Measurements from ENCODE around the gene TUSC2. TPM values are rescaled to one million over a fixed set of nuclear protein-coding genes. Genes with fewer than 3 reads are reported as not detected.

The TUSC2 gene
- total RNA-seq, 6 experiments from 2014 or later: 9.7 to 36.9 (median 12.5) TPM

- intact Hi-C loops (cut with DNase I): no loop called here
- Histone ChIP-seq H3K27me3 (no peaks in the 10 kb centered on the region), H3K9me3 (no peaks in the 10 kb centered on the region), H3K36me3 (peaks cover 0 to 28% (median 5%) of the 10 kb centered on the region in 4 donors), H3K27ac (peak overlapping the region in 1 of 3 donors; percentile 51), H3K4me3 (no peak overlapping the region), H3K4me1 (peaks cover 0 to 55% (median 31%) of the 10 kb centered on the region in 4 donors)
- WGBS (ENCODE audit: insufficient coverage, low coverage, low lambda C conversion rate, missing lambda C conversion rate): 100% methylated on average over 1 of the region's 12 CpGs
- ATAC-seq: no peak
- TF ChIP-seq, protein P1, sequence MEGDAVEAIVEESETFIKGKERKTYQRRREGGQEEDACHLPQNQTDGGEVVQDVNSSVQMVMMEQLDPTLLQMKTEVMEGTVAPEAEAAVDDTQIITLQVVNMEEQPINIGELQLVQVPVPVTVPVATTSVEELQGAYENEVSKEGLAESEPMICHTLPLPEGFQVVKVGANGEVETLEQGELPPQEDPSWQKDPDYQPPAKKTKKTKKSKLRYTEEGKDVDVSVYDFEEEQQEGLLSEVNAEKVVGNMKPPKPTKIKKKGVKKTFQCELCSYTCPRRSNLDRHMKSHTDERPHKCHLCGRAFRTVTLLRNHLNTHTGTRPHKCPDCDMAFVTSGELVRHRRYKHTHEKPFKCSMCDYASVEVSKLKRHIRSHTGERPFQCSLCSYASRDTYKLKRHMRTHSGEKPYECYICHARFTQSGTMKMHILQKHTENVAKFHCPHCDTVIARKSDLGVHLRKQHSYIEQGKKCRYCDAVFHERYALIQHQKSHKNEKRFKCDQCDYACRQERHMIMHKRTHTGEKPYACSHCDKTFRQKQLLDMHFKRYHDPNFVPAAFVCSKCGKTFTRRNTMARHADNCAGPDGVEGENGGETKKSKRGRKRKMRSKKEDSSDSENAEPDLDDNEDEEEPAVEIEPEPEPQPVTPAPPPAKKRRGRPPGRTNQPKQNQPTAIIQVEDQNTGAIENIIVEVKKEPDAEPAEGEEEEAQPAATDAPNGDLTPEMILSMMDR (IDR thresholded peaks at IDR 0.05): no peak
- TF ChIP-seq POLR2A (IDR thresholded peaks at IDR 0.05): no peak
- DNase-seq: no peak
Observed at GRCh38 chr3:50353245-50354004, 25.4 kb upstream of the TUSC2 start.

DNA sequence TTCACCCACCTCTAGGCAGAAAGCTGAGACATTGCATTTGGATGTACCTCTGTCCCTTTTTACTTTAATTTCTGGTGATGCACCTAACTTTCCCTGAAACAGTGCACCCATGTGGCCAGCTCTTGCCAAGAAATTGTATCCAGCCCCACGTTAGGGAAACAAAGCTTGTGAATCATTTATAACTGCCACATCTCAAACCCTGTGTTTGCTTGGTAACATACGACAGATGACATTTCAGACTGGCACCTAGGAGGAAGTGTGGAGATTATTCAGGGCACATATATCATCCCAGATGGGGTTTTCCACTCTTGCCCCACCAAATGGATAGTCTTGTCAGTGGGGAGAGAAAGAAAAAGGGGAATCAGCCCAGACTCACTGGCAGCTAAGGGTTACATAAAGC lies 24.8 kb upstream of the TUSC2 start:
- H3K27me3 ChIP-seq: no peaks in the 10 kb centered on the region
- peaks cover 0 to 29% (median 5%) of the 10 kb centered on the region in 4 donors for H3K36me3 ChIP-seq
- no peaks in the 10 kb centered on the region for H3K9me3 ChIP-seq
- intact Hi-C loops (cut with DNase I): no loop called here
- H3K4me3 ChIP-seq: no peak overlapping the region
- ATAC-seq (peak in 1 of 4 donors; percentile 20), DNase-seq (no peak)
- H3K4me1 ChIP-seq: peaks cover 0 to 49% (median 27%) of the 10 kb centered on the region in 4 donors
- no peak for TF ChIP-seq POLR2A (IDR thresholded peaks at IDR 0.05)
- TF ChIP-seq, protein P1 (IDR thresholded peaks at IDR 0.05): peak in 1 of 4 donors; percentile 16
- WGBS (ENCODE audit: insufficient coverage, low coverage, low lambda C conversion rate, missing lambda C conversion rate): 16% methylated on average over 2 of the region's 2 CpGs
- no peak overlapping the region for H3K27ac ChIP-seq

- Histone ChIP-seq H3K27ac (peak overlapping the region in 2 of 3 donors; percentile 43 to 92), H3K4me3 (peak overlapping the region; percentile 74 to 78 (median 74)), H3K4me1 (peaks cover 0 to 39% (median 16%) of the 10 kb centered on the region in 4 donors), H3K27me3 (no peaks in the 10 kb centered on the region), H3K9me3 (no peaks in the 10 kb centered on the region), H3K36me3 (peaks cover 0 to 29% (median 5%) of the 10 kb centered on the region in 4 donors)
- TF ChIP-seq, protein P1 (IDR thresholded peaks at IDR 0.05): no peak
- ATAC-seq (no peak), DNase-seq (no peak)
- intact Hi-C loops (cut with DNase I): no loop called here
- 56% methylated on average over 2 of the region's 11 CpGs for WGBS (ENCODE audit: insufficient coverage, low coverage, low lambda C conversion rate, missing lambda C conversion rate)
Observed at GRCh38 chr3:50351323-50351697, 23.3 kb upstream of the TUSC2 start.

DNA sequence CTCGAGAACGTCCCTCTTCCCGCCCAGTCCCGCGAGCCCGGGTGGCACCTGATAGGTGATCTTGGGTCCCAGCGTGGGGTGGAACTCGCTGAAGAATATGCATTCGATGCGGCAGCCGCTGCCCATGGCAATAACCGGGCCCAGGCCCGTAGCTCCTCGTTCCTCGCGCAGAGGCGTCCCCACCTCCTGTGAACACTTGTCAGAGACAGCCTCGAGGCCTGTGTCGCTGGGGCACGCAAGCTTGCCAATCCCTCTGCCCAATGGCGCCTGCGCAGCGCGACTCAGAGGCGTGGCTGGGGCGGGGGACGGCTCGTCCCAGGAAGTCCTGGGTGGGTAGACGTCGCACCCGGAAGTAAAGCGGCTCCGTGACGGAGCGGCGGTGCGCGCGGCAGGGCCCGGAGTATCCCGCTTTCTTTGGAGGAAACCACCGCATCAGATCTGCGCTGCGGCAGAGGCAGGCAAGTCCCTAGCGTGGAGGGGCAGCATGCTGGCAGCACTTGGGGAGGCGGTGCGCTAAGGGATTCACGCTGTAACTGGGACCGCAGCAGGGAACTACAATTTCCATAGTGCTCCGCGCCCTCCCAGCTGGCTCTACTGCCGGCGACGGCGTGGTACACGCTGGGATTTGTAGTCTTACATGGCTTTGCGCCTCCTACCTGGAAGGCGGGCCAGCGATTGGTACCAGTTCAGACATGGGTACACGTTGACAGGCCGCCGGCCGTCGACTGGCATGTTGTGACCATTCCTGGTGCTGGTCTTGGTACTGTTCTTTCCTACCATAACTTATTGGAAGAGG lies 22.7 kb upstream of the TUSC2 start, which contains the start of the genes CYB561D2 and NPRL2:
Gene CYB561D2, plus strand, starts transcription at position 336 of the 796 bp plus-strand sequence. CDS start 572 bp downstream, outside the sequence.
Gene NPRL2, minus strand, starts transcription at position 249 of the 796 bp plus-strand sequence. Its CDS starts 123 bp downstream, at position 126.
- Histone ChIP-seq H3K9me3 (no peaks in the 10 kb centered on the region), H3K27me3 (no peaks in the 10 kb centered on the region), H3K4me1 (peaks cover 0 to 34% (median 12%) of the 10 kb centered on the region in 4 donors), H3K36me3 (peaks cover 0 to 29% (median 5%) of the 10 kb centered on the region in 4 donors), H3K27ac (peak within 1 kb of the TSS; percentile 90 to 92 (median 91)), H3K4me3 (peak within 1 kb of the TSS; percentile 74 to 78 (median 74))
- intact Hi-C loops (cut with DNase I): no loop called here
- no CpG with 5 or more reads among the region's 64 CpGs for WGBS (ENCODE audit: insufficient coverage, low coverage, low lambda C conversion rate, missing lambda C conversion rate)
- DNase-seq: peak; percentile 98 to 99 (median 99)
- peak; percentile 83 to 94 (median 92) for ATAC-seq
- peak; percentile 89 for TF ChIP-seq POLR2A (IDR thresholded peaks at IDR 0.05)
- TF ChIP-seq, protein P1 (IDR thresholded peaks at IDR 0.05): no peak
